Natural killer cell (primary cell): ENCODE data around the gene DNAI1. TPM values are rescaled to one million over a fixed set of nuclear protein-coding genes. Genes with fewer than 3 reads are reported as not detected.

ENCODE experiments used
- ATAC-seq, 3 donors: fragments of 150-1000 bp in 2 of 3; fragments of 200-7000 bp in 1 of 3; cut with Tn5 transposase; 1 replicate in 1 of 3; 2 replicates in 2 of 3; pipeline ENCODE4 v1.10.0; 2021; ENCODE audit warnings: mild to moderate bottlenecking in 2 of 3, moderate library complexity in 2 of 3
- DNase-seq, 2 donors: peaks; one replicate each; pipeline versions ENCODE4 v3.0.0 to v3.0.0-alpha.2; 2013 to 2021; ENCODE audit warnings: mixed read lengths in 1 of 2
- H3K27ac ChIP-seq: one replicate; pipeline ENCODE4 v1.5.1; 2013; ENCODE audit warnings: mild to moderate bottlenecking, low read length
- H3K27me3 ChIP-seq: one replicate; pipeline ENCODE4 v1.6.1; 2013; ENCODE audit warnings: low read length; ENCODE audit not compliant: control insufficient read depth, insufficient read depth
- H3K36me3 ChIP-seq: one replicate; pipeline ENCODE4 v1.6.1; 2013; ENCODE audit warnings: low read length; ENCODE audit not compliant: control insufficient read depth, insufficient read depth
- H3K4me1 ChIP-seq: one replicate; pipeline ENCODE4 v1.6.1; 2013; ENCODE audit warnings: low read length; ENCODE audit not compliant: control insufficient read depth, insufficient read depth
- H3K4me3 ChIP-seq: one replicate; pipeline ENCODE4 v1.5.1; 2013; ENCODE audit warnings: low read length
- H3K9me3 ChIP-seq: one replicate; pipeline ENCODE4 v1.6.1; 2013; ENCODE audit warnings: low read length; ENCODE audit not compliant: control insufficient read depth, insufficient read depth
- H3K27ac Mint-ChIP-seq, 2 donors: one replicate each; pipeline ENCODE4 v1.8.0; 2022; ENCODE audit warnings: mild to moderate bottlenecking in 2 of 2, mixed read lengths in 2 of 2, moderate library complexity in 1 of 2
- H3K27me3 Mint-ChIP-seq, 2 donors: one replicate each; pipeline ENCODE4 v1.8.0; 2022; ENCODE audit warnings: low read depth in 2 of 2, mixed read lengths in 2 of 2
- H3K36me3 Mint-ChIP-seq: one replicate; pipeline ENCODE4 v1.8.0; 2022; ENCODE audit warnings: mixed read lengths
- H3K4me1 Mint-ChIP-seq, 2 donors: one replicate each; pipeline ENCODE4 v1.8.0; 2022; ENCODE audit warnings: mixed read lengths in 2 of 2
- H3K4me3 Mint-ChIP-seq: one replicate; pipeline ENCODE4 v1.8.0; 2022; ENCODE audit warnings: mild to moderate bottlenecking, moderate library complexity, mixed read lengths
- H3K9me3 Mint-ChIP-seq, 2 donors: one replicate each; pipeline ENCODE4 v1.8.0; 2022; ENCODE audit warnings: mixed read lengths in 2 of 2
- WGBS: methylation state at CpG from one replicate; pipeline ENCODE4 v1.1.7; 2013; ENCODE audit warnings: missing lambda C conversion rate; ENCODE audit not compliant: insufficient coverage; 5-methylcytosine and 5-hydroxymethylcytosine counted together
- intact Hi-C: fragments of 100-400 bp; cut with micrococcal nuclease; formaldehyde crosslinking; loops from one replicate; pipeline ENCODE4 v1.14.2; 2022
- total RNA-seq, 4 donors: library from RNA; stranded (reverse); fragments of 120-200 nt in 1 of 4; gene quantifications; one replicate each; pipeline versions ENCODE4 v1.2.3 to v1.2.4, GENCODE V29; 2013 to 2022
- TF ChIP-seq, protein P1 (sequence below): fragments of 200-600 bp; IDR thresholded peaks from one replicate; pipeline ENCODE4 v1.8.0; 2022; ENCODE audit warnings: antibody characterized with exemption

DNAI1 gene
- total RNA-seq, 3 donors from 2014 or later (not counting 1 experiment from before 2014, with no cell fraction given): not detected

DNA sequence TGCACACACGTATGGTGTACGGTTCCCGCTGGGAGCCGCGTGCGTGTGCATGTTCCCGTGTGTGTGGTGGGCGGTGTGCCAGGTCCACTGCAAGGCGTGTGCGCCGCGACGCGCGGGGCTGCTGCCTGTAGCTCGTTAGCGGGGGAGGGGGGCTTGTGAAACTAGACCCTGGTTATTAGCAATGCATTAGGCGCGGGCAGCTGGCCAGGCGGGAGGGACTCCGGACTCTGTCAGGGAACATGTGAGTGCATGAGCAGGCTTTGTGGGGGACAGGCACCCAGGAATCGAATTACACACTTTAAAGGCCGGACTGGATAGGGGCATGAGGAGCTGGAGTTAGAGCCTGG lies 96.4 kb downstream of the DNAI1 start:
- TF ChIP-seq, protein P1, sequence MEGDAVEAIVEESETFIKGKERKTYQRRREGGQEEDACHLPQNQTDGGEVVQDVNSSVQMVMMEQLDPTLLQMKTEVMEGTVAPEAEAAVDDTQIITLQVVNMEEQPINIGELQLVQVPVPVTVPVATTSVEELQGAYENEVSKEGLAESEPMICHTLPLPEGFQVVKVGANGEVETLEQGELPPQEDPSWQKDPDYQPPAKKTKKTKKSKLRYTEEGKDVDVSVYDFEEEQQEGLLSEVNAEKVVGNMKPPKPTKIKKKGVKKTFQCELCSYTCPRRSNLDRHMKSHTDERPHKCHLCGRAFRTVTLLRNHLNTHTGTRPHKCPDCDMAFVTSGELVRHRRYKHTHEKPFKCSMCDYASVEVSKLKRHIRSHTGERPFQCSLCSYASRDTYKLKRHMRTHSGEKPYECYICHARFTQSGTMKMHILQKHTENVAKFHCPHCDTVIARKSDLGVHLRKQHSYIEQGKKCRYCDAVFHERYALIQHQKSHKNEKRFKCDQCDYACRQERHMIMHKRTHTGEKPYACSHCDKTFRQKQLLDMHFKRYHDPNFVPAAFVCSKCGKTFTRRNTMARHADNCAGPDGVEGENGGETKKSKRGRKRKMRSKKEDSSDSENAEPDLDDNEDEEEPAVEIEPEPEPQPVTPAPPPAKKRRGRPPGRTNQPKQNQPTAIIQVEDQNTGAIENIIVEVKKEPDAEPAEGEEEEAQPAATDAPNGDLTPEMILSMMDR: no peak
- intact Hi-C loops: no loop called here
- H3K9me3 ChIP-seq: no peaks in the 10 kb centered on the region
- no peaks in the 10 kb centered on the region for H3K4me1 ChIP-seq
- Mint-ChIP-seq H3K4me1 (no peaks in the 10 kb centered on the region), H3K9me3 (no peaks in the 10 kb centered on the region), H3K27me3 (peaks cover 2 to 18% of the 10 kb centered on the region in 2 donors), H3K36me3 (no peaks in the 10 kb centered on the region), H3K4me3 (no peak overlapping the region), H3K27ac (no peak overlapping the region)
- no peaks in the 10 kb centered on the region for H3K36me3 ChIP-seq
- DNase-seq (no peak), ATAC-seq (no peak)
- H3K4me3 ChIP-seq: no peak overlapping the region
- peaks cover 3% of the 10 kb centered on the region for H3K27me3 ChIP-seq
- 87% methylated on average over 23 of the region's 23 CpGs for WGBS
- no peak overlapping the region for H3K27ac ChIP-seq

DNA sequence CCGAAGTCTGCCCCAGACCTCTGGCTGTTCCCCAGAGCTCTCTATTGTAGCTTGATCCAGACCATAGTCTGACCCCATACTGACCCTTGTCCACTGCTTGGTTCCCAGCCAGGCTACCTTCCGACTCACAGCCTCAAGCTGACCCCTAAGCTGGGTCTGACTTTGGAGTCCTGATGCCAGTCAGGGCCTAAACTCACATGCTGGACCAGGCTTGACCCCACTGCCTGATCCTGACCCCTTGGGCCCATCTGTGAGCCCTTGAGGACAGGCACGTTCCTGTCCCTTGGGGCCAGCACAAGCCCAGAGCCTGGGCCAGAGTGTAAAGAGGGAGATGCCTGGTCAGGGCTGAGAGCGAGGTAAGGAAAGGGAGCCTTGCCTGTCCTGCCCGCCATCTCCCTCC lies 96.9 kb downstream of the DNAI1 start:
- no peaks in the 10 kb centered on the region for H3K36me3 Mint-ChIP-seq
- Histone ChIP-seq H3K4me1 (no peaks in the 10 kb centered on the region), H3K27ac (no peak overlapping the region), H3K27me3 (peaks cover 3% of the 10 kb centered on the region), H3K36me3 (no peaks in the 10 kb centered on the region), H3K9me3 (no peaks in the 10 kb centered on the region), H3K4me3 (no peak overlapping the region)
- ATAC-seq (no peak), DNase-seq (no peak)
- H3K27ac Mint-ChIP-seq: no peak overlapping the region
- peaks cover 7 to 22% of the 10 kb centered on the region in 2 donors for H3K27me3 Mint-ChIP-seq
- intact Hi-C loops: no loop called here
- H3K9me3 Mint-ChIP-seq: no peaks in the 10 kb centered on the region
- H3K4me3 Mint-ChIP-seq: no peak overlapping the region
- WGBS: 66% methylated on average over 3 of the region's 5 CpGs
- H3K4me1 Mint-ChIP-seq: no peaks in the 10 kb centered on the region
- TF ChIP-seq, protein P1: no peak

DNA sequence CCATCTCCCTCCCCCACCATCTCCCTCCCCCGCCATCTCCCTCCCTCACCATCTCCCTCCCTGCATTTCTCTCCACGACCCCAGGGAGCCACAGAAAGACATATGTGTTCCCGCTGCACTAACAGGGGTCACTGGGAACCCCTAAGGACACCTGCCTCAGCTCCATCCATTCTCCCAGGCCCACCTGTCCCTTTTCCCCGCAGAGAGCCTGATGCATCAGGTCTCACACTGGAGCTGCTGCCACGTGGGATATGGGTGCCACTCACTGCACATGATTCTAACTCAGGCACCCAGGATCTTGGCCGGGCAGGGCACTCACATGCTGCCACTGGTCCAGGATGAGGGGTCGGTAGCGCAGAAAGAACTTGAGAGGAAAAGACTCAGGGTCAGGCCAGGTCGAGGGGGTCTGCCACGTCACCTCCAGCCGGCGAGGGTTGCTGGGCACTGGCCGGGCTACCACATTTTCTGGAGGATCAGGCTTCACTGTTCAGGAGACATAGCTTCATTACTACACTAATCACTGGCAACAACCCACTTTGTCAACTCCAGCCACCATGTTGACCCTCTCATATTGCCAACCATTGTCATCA lies 97.4 kb downstream of the DNAI1 start:
- 80% methylated on average over 12 of the region's 13 CpGs for WGBS
- no peak overlapping the region for H3K4me3 Mint-ChIP-seq
- ATAC-seq: no peak
- peaks cover 3% of the 10 kb centered on the region for H3K27me3 ChIP-seq
- no peak for DNase-seq
- no peaks in the 10 kb centered on the region for H3K4me1 Mint-ChIP-seq
- H3K4me1 ChIP-seq: no peaks in the 10 kb centered on the region
- intact Hi-C loops: no loop called here
- no peak overlapping the region for H3K4me3 ChIP-seq
- no peaks in the 10 kb centered on the region for H3K36me3 Mint-ChIP-seq
- H3K27me3 Mint-ChIP-seq: peaks cover 7 to 22% of the 10 kb centered on the region in 2 donors
- H3K27ac Mint-ChIP-seq: no peak overlapping the region
- no peak overlapping the region for H3K27ac ChIP-seq
- H3K9me3 ChIP-seq: no peaks in the 10 kb centered on the region
- TF ChIP-seq, protein P1: no peak
- H3K9me3 Mint-ChIP-seq: no peaks in the 10 kb centered on the region
- no peaks in the 10 kb centered on the region for H3K36me3 ChIP-seq

DNA sequence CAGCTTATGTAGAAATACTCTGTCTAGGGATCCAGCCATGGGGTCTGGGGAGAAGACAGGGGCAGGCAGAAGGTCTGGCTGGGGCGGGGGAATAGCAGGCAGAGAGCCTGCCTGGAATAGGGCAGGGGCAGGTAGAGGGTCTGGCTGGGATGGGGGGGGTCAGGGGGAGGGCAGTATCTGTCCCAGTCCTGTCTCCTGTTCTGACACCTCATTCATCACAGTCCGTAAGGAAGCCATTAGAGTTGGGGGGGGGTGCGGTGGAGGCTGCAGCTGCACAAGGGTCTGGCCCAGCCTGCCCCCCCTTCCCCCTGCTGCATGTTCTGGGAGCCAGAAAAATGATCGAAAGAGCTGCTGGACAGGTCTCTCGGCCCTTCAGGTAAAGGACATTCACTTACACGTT lies 98.3 kb downstream of the DNAI1 start:
- Histone ChIP-seq H3K36me3 (no peaks in the 10 kb centered on the region), H3K4me3 (no peak overlapping the region), H3K4me1 (no peaks in the 10 kb centered on the region), H3K9me3 (peaks cover 3% of the 10 kb centered on the region), H3K27me3 (peaks cover 3% of the 10 kb centered on the region), H3K27ac (no peak overlapping the region)
- Mint-ChIP-seq H3K27me3 (peaks cover 7 to 24% of the 10 kb centered on the region in 2 donors), H3K27ac (no peak overlapping the region), H3K4me1 (no peaks in the 10 kb centered on the region), H3K36me3 (no peaks in the 10 kb centered on the region), H3K4me3 (no peak overlapping the region), H3K9me3 (no peaks in the 10 kb centered on the region)
- WGBS: 72% methylated on average over 5 of the region's 6 CpGs
- intact Hi-C loops: no loop called here
- DNase-seq (no peak), ATAC-seq (no peak)
- TF ChIP-seq, protein P1: no peak
